HUDEP-2 (cell line): ENCODE data around the gene DHDH.

Experiments
- DNase-seq, 76 experiments: peaks; one replicate each; lab custom pipeline; 2025; ENCODE audit not compliant: unreplicated experiment in 76 of 76; lab: John Stamatoyannopoulos, UW

DHDH gene

GRCh38 chr19:48989701-48990291, 56.3 kb downstream of the DHDH start:
- no peak for DNase-seq

- no peak for DNase-seq
These were observed 56.9 kb downstream of the DHDH start for GRCh38 chr19:48990400-48990799.

- no peak for DNase-seq
These were observed 57.6 kb downstream of the DHDH start for GRCh38 chr19:48991011-48991609.

GRCh38 chr19:48991873-48992580, 58.5 kb downstream of the DHDH start:
- DNase-seq = peak in 15 of 76 experiments; percentile 16 to 39 (median 27)

- DNase-seq = peak in 6 of 76 experiments; percentile 26 to 60 (median 52)
These were observed 59.2 kb downstream of the DHDH start for GRCh38 chr19:48992581-48993174.

- DNase-seq = peak; percentile 91 to 100 (median 100)
These were observed 59.9 kb downstream of the DHDH start, which contains the start of the genes GYS1 and RUVBL2 for GRCh38 chr19:48993175-48994034. GYS1 (minus strand) TSS chr19:48993309; CDS start chr19:48993112, 197 bp downstream. RUVBL2 (plus strand) TSS chr19:48993887; CDS start chr19:48993912, 25 bp downstream.

GRCh38 chr19:48994035-48994386, 60.5 kb downstream of the DHDH start:
- DNase-seq = peak in 1 of 76 experiments; percentile 28
